ENCODE results near the gene CDK5R1. TPM values are rescaled to one million over a fixed set of nuclear protein-coding genes. Genes with fewer than 3 reads are reported as not detected.

CDK5R1 gene
- total RNA-seq, 1 experiment from 2014 or later = 9.9 TPM

GRCh38 chr17:32445497-32445896, 41.3 kb upstream of the CDK5R1 start:
- Mint-ChIP-seq H3K9me3 (peaks cover 13% of the 10 kb centered on the region), H3K4me1 (peaks cover 19% of the 10 kb centered on the region), H3K27ac (peak overlapping the region; percentile 41), H3K36me3 (peaks cover 36% of the 10 kb centered on the region), H3K27me3 (ENCODE audit: low read depth) (peaks cover 29% of the 10 kb centered on the region), H3K4me3 (peak overlapping the region; percentile 95)
- ChIA-PET POLR2A (interaction anchor here (1.6 to 1.7 kb wide), 2 partner anchors 42 to 95 kb away, joined by 6 to 8 read pairs; partner anchors contain the start of gene CDK5R1), CTCF (interaction anchor here (1.8 to 2.5 kb wide), 5 partner anchors 17 to 74 kb away, joined by 9 to 34 read pairs (median 12); no protein-coding TSS in a partner anchor)
- no peak for TF ChIP-seq ERG (CRISPR knock-in tag; IDR thresholded peaks at IDR 0.05)
- TF ChIP-seq PRDM15 (CRISPR knock-in tag; IDR thresholded peaks at IDR 0.05) = no peak
- no peak for TF ChIP-seq ATF6 (CRISPR knock-in tag; IDR thresholded peaks at IDR 0.05)
- no peak for TF ChIP-seq CTCF (IDR thresholded peaks at IDR 0.05)
- no peak for TF ChIP-seq ZNF671 (CRISPR knock-in tag; IDR thresholded peaks at IDR 0.05)
- ATAC-seq (no peak), DNase-seq (ENCODE audit: low spot score) (no peak)

- TF ChIP-seq ZNF416 (CRISPR knock-in tag; IDR thresholded peaks at IDR 0.05) (no peak), IRF1 (CRISPR knock-in tag; IDR thresholded peaks at IDR 0.05) (no peak), AR (CRISPR knock-in tag; IDR thresholded peaks at IDR 0.05) (no peak), EMX1 (CRISPR knock-in tag; IDR thresholded peaks at IDR 0.05) (no peak), SMAD4 (CRISPR knock-in tag; IDR thresholded peaks at IDR 0.05) (no peak), ZNF317 (CRISPR knock-in tag; IDR thresholded peaks at IDR 0.05; ENCODE audit: borderline replicate concordance, low read depth) (no peak), CREM (CRISPR knock-in tag; IDR thresholded peaks at IDR 0.05) (no peak), E2F1 (CRISPR knock-in tag; IDR thresholded peaks at IDR 0.05) (no peak), ESRRA (CRISPR knock-in tag; IDR thresholded peaks at IDR 0.05; ENCODE audit: borderline replicate concordance) (no peak), ATF2 (CRISPR knock-in tag; IDR thresholded peaks at IDR 0.05; ENCODE audit: borderline replicate concordance, low read depth) (no peak), TEAD1 (CRISPR knock-in tag; IDR thresholded peaks at IDR 0.05) (no peak)
- Mint-ChIP-seq H3K27ac (0 out of 2 replicates have a peak overlapping the region, but pooled peaks have one; percentile 63), H3K36me3 (peaks cover 39% of the 10 kb centered on the region), H3K4me1 (peaks cover 19% of the 10 kb centered on the region), H3K9me3 (peaks cover 13% of the 10 kb centered on the region), H3K27me3 (ENCODE audit: low read depth) (peaks cover 29% of the 10 kb centered on the region), H3K4me3 (peak overlapping the region; percentile 95)
- CTCF ChIA-PET = interaction anchor here (2.3 to 2.5 kb wide), 2 partner anchors 17 to 74 kb away, joined by 9 to 34 read pairs; no protein-coding TSS in a partner anchor
- POLR2A ChIA-PET = no interaction called here
- DNase-seq (ENCODE audit: low spot score) (no peak), ATAC-seq (no peak)
Observed at GRCh38 chr17:32445971-32446370, 40.8 kb upstream of the CDK5R1 start.
